NK-92 (cell line): Measurements from ENCODE around the gene SBK3.
"Not testable (repeated sequence)": the region's sequence is repeated elsewhere in the genome, so short reads cannot be mapped to it uniquely, and the experiment has no call there.

Experiments used
- DNase-seq: peaks from one replicate; lab custom pipeline; 2025; ENCODE audit not compliant: unreplicated experiment; lab: John Stamatoyannopoulos, UW

Gene SBK3

GRCh38 chr19:55578031-55578760 is 32.9 kb upstream of the SBK3 start:
- no peak for DNase-seq

DNA sequence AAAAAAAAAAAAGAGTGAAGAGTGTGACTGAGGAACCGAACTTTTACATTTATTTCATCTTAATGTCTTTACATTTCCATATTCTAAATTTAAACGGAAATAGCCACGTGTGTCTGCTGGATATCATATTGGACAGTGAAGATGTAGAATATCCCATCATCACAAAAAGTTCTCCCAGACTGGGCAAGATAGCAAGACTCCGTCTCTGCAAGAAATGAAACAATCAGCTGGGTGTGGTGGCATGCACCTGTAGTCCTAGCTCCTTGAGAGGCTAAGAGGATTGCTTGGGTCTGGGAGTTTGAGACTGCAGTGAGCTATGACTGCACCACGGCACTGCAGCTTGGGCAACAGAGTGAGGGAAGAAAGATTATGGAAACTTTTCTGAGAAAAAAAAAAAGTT is 31.4 kb upstream of the SBK3 start:
- no peak for DNase-seq

DNA sequence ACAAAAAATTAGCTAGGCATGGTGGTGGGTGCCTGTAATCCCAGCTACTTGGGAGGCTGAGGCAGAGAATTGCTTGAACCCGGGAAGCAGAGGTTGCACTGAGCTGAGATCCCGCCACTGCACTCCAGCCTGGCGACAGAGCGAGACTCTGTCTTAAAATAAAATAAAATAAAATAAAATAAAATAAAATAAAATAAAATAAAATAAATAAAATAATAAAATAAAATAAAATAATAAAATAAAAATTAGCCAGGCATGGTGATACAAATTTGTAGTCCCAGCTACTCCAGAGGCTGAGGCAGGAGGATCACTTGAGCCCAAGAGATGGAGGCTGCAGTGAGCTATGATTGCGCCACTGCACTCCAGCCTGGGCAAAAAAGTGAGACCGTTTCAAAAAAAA is 28.6 kb upstream of the SBK3 start:
- not testable (repeated sequence) for DNase-seq

GRCh38 chr19:55569477-55569876 is 24.1 kb upstream of the SBK3 start:
- not testable (repeated sequence) for DNase-seq

GRCh38 chr19:55567708-55568328 is 22.5 kb upstream of the SBK3 start:
- no peak for DNase-seq

GRCh38 chr19:55566823-55567222 is 21.5 kb upstream of the SBK3 start:
- no peak for DNase-seq

GRCh38 chr19:55563261-55563690 is 17.9 kb upstream of the SBK3 start:
- no peak for DNase-seq

DNA sequence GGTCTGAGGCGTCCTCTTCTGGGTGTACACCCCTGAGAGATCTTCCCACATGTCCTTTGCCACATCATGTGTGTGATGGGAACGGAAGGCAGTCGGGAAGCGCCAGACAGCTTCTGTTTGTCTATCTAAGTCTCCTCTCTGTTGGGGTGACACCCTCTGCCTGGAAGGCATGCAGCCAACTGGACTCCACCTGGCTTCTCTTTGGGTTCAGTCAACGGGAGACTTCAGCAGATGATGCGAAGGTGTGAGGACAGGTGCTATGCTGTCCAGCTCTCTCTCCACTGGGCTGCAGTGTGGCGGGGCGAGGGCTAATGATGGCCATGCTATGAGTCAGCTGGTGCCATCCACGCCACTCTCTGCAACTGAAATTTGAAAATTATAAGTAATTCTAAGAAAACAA is 14.3 kb upstream of the SBK3 start:
- no peak for DNase-seq

GRCh38 chr19:55554741-55555152 is 9.4 kb upstream of the SBK3 start:
- DNase-seq = no peak

- DNase-seq = no peak
These were observed 9.0 kb upstream of the SBK3 start for GRCh38 chr19:55554302-55554701.

DNA sequence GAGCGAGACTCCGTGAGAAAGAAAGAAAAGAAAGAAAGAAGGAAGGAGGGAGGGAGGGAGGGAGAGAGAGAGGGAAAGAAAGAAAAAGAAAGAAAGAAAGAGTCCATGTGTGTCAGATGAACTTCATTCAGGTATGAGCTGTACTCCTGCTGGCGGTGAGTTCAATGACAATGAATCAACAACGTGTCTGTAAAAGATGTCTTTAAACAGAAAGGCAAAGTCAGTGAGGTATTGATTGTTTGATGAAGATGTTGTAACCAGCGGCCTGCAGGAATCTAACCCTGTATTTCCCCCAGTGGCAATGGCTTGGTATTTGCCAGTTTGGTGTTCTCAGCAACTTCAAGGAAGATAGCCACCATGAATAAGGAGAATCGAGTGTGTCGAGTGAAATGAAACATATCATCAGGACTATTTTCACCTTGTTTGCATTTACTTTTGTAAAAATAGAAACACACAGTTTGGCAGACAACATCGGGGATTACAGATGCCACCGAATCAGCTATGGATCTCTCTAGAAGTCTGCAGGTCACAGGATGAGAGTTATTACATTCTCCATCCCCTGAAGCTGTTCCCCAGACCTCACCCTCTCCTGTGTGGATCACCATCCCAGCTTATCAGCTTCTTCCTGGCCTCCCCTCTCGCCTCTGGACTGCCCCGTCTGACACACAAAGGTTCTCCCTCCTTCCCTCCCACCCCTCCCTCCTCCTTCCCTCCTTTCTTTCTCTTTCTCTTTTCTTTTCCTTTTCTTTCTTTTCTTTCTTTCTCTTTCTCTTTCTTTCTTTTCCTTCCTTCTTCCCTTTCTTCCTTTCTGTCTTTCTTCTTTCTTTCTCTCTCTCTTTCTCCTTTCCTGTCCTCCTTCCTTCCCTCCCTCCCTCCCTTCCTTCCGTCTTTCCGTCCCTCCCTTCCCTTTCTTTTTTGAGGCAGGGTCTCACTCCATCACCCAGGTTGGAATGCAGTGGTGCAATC is 8.2 kb upstream of the SBK3 start:
- DNase-seq = no peak

GRCh38 chr19:55552620-55553019 is 7.3 kb upstream of the SBK3 start:
- DNase-seq = no peak

GRCh38 chr19:55552206-55552605 is 6.9 kb upstream of the SBK3 start:
- DNase-seq = no peak

DNA sequence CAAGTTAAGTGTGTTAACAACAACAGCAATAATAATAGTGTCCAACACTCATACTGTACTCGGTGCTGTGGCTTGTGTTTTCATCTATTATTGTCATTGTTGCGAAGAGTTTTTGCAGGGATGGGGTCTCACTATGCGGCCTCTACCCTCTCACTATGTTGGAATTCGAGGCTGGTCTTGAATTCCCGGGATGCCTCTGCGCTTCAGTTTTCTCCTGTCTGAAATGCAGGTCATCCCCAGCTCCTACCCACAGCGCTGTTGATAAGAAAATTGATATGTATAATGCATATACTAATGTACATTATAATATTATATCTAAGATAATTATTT is 4.9 kb upstream of the SBK3 start:
- no peak for DNase-seq

GRCh38 chr19:55549500-55550320 is 4.4 kb upstream of the SBK3 start:
- DNase-seq = no peak

- DNase-seq = no peak
These were observed 1.7 kb upstream of the SBK3 start for GRCh38 chr19:55546822-55547614.

DNA sequence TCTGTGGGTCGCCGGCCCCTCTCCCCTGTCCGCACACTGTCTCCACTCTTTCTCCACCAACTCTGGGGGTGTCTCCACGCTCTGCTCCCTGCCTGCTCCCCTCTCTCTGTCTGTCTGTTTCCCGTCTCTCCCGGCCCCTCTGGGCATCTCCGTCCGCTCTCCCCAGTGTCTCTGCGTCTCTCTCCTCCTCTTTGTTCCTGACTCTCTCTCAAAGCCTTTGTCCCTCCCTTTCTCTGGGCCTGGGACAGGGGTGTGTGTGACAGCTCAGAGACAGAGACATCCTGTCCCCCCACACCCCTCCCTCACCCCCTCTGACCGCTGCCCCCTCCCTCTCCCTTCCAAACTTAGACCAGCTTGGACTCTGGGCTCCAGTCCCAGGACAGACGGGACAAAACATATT is 668 bp upstream of the SBK3 start:
- no peak for DNase-seq

DNA sequence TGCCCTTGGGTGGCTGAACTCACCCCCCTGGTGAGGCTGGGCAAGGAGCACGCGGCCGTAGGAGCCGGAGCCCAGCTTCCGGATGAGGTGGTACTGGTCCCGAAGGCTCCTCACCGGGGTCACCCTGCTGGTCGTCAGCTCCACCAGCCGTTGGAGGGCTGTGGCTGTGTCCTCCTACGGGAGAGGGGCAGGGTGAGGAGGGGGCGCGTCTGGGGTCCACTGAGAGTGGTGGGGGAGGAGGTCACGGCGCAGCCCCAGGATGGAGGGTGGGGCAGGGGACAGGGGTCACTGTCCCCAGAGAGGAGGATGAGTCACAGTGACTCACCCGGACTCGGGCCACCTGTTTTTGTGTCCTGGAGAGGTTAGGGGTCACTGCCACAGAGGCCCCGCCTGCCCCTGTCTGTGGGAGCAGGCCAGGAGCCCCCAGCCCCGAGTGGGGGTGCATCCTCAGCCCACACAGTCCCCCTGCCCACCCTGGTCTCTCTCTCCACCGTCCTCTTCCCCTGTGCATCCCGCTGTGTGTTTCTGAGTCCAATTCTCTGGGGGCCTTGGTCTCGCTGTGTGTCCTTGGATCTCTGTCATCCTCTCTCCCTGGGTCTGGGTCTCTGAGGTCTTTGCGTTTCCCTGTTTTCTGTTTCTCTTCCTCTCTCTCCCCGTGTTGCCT is 435 bp downstream of the SBK3 start:
- no peak for DNase-seq

GRCh38 chr19:55544014-55544413 is 1.3 kb downstream of the SBK3 start:
- no peak for DNase-seq

- no peak for DNase-seq
These were observed 1.8 kb downstream of the SBK3 start for GRCh38 chr19:55543567-55543966.
